OCI-LY1 (cell line): ENCODE data around the gene TMPRSS7.

ENCODE experiments used
- H2AFZ ChIP-seq: fragments of 200-600 bp; sonication (generic), shearing (Covaris generic); 2 replicates; pipeline ENCODE4 v1.6.0; 2014; ENCODE audit warnings: antibody characterized with exemption, mild to moderate bottlenecking, low read length
- H3F3A ChIP-seq: fragments of 200-600 bp; sonication (generic), shearing (Covaris generic); 2 replicates; pipeline ENCODE4 v1.6.0; 2014; ENCODE audit warnings: mild to moderate bottlenecking, antibody characterized with exemption, low read length, moderate library complexity; ENCODE audit not compliant: insufficient read depth
- H3K27ac ChIP-seq: fragments of 200-600 bp; sonication (generic); 2 replicates; pipeline ENCODE4 v1.5.1; 2014; ENCODE audit warnings: low read length, mixed run types, mild to moderate bottlenecking, low read depth; ENCODE audit not compliant: poor library complexity, severe bottlenecking
- H3K27me3 ChIP-seq: fragments of 200-600 bp; sonication (generic); 2 replicates; pipeline ENCODE4 v1.6.0; 2014; ENCODE audit warnings: antibody characterized with exemption, mild to moderate bottlenecking, low read length, moderate library complexity; ENCODE audit not compliant: insufficient read depth
- H3K36me3 ChIP-seq: fragments of 200-600 bp; sonication (generic); 2 replicates; pipeline ENCODE4 v1.6.1; 2014; ENCODE audit warnings: mild to moderate bottlenecking, antibody characterized with exemption, low read length, moderate library complexity, mixed read lengths; ENCODE audit not compliant: insufficient read depth
- H3K4me1 ChIP-seq: fragments of 200-600 bp; sonication (generic); 2 replicates; pipeline ENCODE4 v1.5.1; 2014; ENCODE audit warnings: mild to moderate bottlenecking, low read length, moderate library complexity; ENCODE audit not compliant: insufficient read depth, severe bottlenecking
- H3K4me2 ChIP-seq: fragments of 200-600 bp; sonication (generic), shearing (Covaris generic); 2 replicates; pipeline ENCODE4 v1.6.1; 2014; ENCODE audit warnings: low read length
- H3K4me3 ChIP-seq: fragments of 200-600 bp; sonication (generic); 2 replicates; pipeline ENCODE4 v1.5.1; 2014; ENCODE audit warnings: low read length, low read depth, mild to moderate bottlenecking, mixed read lengths; ENCODE audit not compliant: poor library complexity, severe bottlenecking
- H3K79me2 ChIP-seq: fragments of 200-600 bp; shearing (Covaris generic); 2 replicates; pipeline ENCODE4 v1.6.1; 2016; ENCODE audit warnings: mixed run types, low read length, mixed read lengths; ENCODE audit not compliant: insufficient read depth
- H3K9ac ChIP-seq: fragments of 200-600 bp; sonication (generic), shearing (Covaris generic); 2 replicates; pipeline ENCODE4 v1.6.1; 2014; ENCODE audit warnings: mild to moderate bottlenecking, low read length, mixed read lengths
- H3K9me2 ChIP-seq: fragments of 200-600 bp; sonication (generic), shearing (Covaris generic); 2 replicates; pipeline ENCODE4 v1.6.1; 2014; ENCODE audit warnings: low read depth, mild to moderate bottlenecking, low read length, mixed read lengths
- H3K9me3 ChIP-seq: fragments of 200-600 bp; shearing (Covaris generic); 2 replicates; pipeline ENCODE4 v1.6.1; 2014; ENCODE audit warnings: low read length, mixed read lengths
- H4K20me1 ChIP-seq: fragments of 200-600 bp; sonication (generic), shearing (Covaris generic); 2 replicates; pipeline ENCODE4 v1.6.0; 2016; ENCODE audit warnings: mild to moderate bottlenecking, low read length; ENCODE audit not compliant: insufficient read depth
- CTCF ChIP-seq: fragments of 200-600 bp; sonication (generic), shearing (Covaris generic); IDR thresholded peaks from 2 replicates; pipeline ENCODE4 v1.5.1; 2017; ENCODE audit warnings: mild to moderate bottlenecking, antibody characterized with exemption, low read length, moderate library complexity, mixed read lengths
- EZH2 ChIP-seq: fragments of 200-600 bp; sonication (generic), shearing (Covaris generic); IDR thresholded peaks from 2 replicates; pipeline ENCODE4 v1.8.0; 2017; ENCODE audit warnings: borderline replicate concordance, mixed run types, mild to moderate bottlenecking, antibody characterized with exemption, low read length, moderate library complexity, mixed read lengths

The TMPRSS7 gene

GRCh38 chr3:112115161-112115739, 80.7 kb downstream of the TMPRSS7 start:
- H3K9me3 ChIP-seq, result no peaks in the 10 kb centered on the region
- no peaks in the 10 kb centered on the region for H3K9me2 ChIP-seq
- peaks cover 7% of the 10 kb centered on the region; the same call in 1 of the 2 replicates for H3K36me3 ChIP-seq
- TF ChIP-seq CTCF, result no peak
- TF ChIP-seq EZH2, result no peak
- peak overlapping the region; percentile 50 for H3K4me2 ChIP-seq
- no peaks in the 10 kb centered on the region for H3K79me2 ChIP-seq
- H3K27me3 ChIP-seq, result no peaks in the 10 kb centered on the region
- H2AFZ ChIP-seq, result no peak overlapping the region
- peak overlapping the region; percentile 20 for H3K4me3 ChIP-seq
- H3K9ac ChIP-seq, result peak overlapping the region; percentile 73
- H3F3A ChIP-seq, result peaks cover 10% of the 10 kb centered on the region; the same call in 1 of the 2 replicates
- H3K27ac ChIP-seq, result peak overlapping the region; percentile 99
- peaks cover 90% of the 10 kb centered on the region for H3K4me1 ChIP-seq
- H4K20me1 ChIP-seq, result no peaks in the 10 kb centered on the region

GRCh38 chr3:112115806-112116383, 81.4 kb downstream of the TMPRSS7 start:
- H3K4me2 ChIP-seq, result peak overlapping the region; percentile 50
- H3K9ac ChIP-seq, result peak overlapping the region; percentile 73

GRCh38 chr3:112116748-112117186, 82.2 kb downstream of the TMPRSS7 start:
- peaks cover 10% of the 10 kb centered on the region; the same call in 1 of the 2 replicates for H3F3A ChIP-seq
- TF ChIP-seq EZH2 (no peak), CTCF (no peak)
- peak overlapping the region; percentile 99 for H3K27ac ChIP-seq
- no peaks in the 10 kb centered on the region for H4K20me1 ChIP-seq
- H3K27me3 ChIP-seq, result no peaks in the 10 kb centered on the region
- peak overlapping the region; percentile 50 for H3K4me2 ChIP-seq
- H2AFZ ChIP-seq, result no peak overlapping the region
- H3K36me3 ChIP-seq, result peaks cover 11% of the 10 kb centered on the region; the same call in 1 of the 2 replicates
- no peaks in the 10 kb centered on the region for H3K79me2 ChIP-seq
- H3K4me1 ChIP-seq, result peaks cover 100% of the 10 kb centered on the region
- no peaks in the 10 kb centered on the region for H3K9me2 ChIP-seq
- H3K9ac ChIP-seq, result peak overlapping the region; percentile 73
- H3K9me3 ChIP-seq, result no peaks in the 10 kb centered on the region
- H3K4me3 ChIP-seq, result peak overlapping the region; percentile 25

More at GRCh38 chr3:112115806-112116383, 81.4 kb downstream of the TMPRSS7 start:
- H4K20me1 ChIP-seq, result no peaks in the 10 kb centered on the region
- H3K4me1 ChIP-seq, result peaks cover 97% of the 10 kb centered on the region
- no peaks in the 10 kb centered on the region for H3K9me2 ChIP-seq
- H3K79me2 ChIP-seq, result no peaks in the 10 kb centered on the region
- peaks cover 7% of the 10 kb centered on the region; the same call in 1 of the 2 replicates for H3K36me3 ChIP-seq
- peaks cover 10% of the 10 kb centered on the region; the same call in 1 of the 2 replicates for H3F3A ChIP-seq
- no peak overlapping the region for H2AFZ ChIP-seq
- no peaks in the 10 kb centered on the region for H3K9me3 ChIP-seq
- no peaks in the 10 kb centered on the region for H3K27me3 ChIP-seq
- H3K27ac ChIP-seq, result peak overlapping the region; percentile 99
- TF ChIP-seq EZH2, result no peak
- no peak for TF ChIP-seq CTCF
- H3K4me3 ChIP-seq, result peak overlapping the region; percentile 25
